GM19043 (cell line): ENCODE measurements around the gene ERGIC1.
"Not testable (repeated sequence)": the region's sequence is repeated elsewhere in the genome, so short reads cannot be mapped to it uniquely, and the experiment has no call there.

ENCODE experiments used
- ATAC-seq: cut with Tn5 transposase; IDR thresholded peaks from one replicate; pipeline ENCODE4 v1.9.1; 2021; ENCODE audit warnings: low read depth; ENCODE audit not compliant: unreplicated experiment

The ERGIC1 gene

DNA sequence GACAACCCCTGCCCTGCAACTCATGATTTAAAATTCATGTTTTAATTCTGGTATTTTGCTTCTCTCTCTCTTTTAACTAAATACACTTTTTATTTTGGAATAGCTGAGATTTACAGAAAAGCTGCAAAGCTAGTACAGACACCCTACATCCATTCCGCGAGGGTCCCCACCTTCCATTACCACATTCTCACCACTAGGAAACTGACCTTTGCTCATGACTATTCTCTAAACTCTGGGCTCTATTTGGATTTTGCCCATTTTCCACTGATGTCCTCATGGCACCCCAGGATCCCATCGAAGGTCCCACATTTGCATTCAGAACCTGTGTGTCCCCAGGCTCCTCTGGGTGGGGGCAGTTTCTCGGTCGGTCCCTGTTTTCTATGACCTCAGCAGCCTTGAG lies 11.5 kb downstream of the ERGIC1 start:
- no peak for ATAC-seq

- no peak for ATAC-seq
Measured at GRCh38 chr5:172846249-172846648, 12.2 kb downstream of the ERGIC1 start.

- no peak for ATAC-seq
Measured at GRCh38 chr5:172846677-172847076, 12.6 kb downstream of the ERGIC1 start.

DNA sequence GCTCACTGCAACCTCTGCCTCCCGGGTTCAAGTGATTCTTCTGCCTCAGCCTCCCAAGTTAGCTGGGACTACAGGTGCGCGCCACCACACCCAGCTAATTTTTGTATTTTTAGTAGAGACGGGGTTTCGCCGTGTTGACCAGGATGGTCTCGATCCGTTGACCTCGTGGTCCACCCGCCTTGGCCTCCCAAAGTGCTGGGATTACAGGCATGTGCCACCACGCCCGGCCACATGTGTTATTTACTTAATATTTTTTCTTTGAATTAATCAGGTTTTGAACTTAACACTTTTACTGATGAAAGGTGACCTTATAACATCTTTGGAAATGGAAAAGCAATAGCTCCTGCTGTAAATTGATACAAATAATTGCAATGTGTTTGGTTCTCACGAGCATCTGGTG lies 13.5 kb downstream of the ERGIC1 start:
- ATAC-seq, result not testable (repeated sequence)

GRCh38 chr5:172848419-172848818 lies 14.4 kb downstream of the ERGIC1 start:
- ATAC-seq, result no peak

- peak; percentile 45 for ATAC-seq
Measured at GRCh38 chr5:172849606-172850453, 15.8 kb downstream of the ERGIC1 start.

DNA sequence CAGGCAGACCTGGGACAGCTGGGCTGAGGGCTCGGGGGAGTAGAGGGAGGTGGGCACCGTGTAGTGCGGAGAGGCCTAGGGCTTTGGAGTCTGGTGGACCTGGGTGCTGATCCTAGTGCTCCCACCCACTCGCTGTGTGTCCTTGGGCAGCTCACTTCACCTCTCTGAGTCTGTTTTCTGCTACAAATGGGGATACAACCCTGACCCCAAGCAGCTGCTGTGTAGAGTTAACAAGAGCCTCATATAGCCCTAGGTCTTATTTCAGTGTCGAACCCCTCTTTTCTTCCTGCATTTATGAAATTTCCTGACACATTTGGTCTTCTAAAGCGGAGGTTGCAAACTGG lies 16.4 kb downstream of the ERGIC1 start:
- no peak for ATAC-seq

DNA sequence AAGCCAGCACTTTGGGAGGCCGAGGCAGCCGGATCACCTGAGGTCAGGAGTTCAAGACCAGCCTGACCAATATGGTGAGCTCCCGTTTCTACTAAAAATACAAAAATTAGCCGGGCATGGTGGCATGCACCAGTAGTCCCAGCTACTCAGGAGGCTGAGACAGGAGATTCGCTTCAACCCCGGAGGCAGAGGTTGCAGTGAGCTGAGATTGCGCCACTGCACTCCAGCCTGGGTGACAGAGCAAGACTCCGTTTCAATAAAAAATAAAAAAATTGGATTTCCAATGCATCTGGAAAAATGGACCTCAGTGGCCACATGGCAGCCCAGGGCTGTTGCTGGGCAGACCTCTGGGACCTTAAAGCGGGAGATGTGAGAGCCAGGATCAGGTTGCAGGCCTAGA lies 17.2 kb downstream of the ERGIC1 start:
- not testable (repeated sequence) for ATAC-seq

GRCh38 chr5:172852490-172853354 lies 18.7 kb downstream of the ERGIC1 start:
- ATAC-seq, result no peak

- ATAC-seq, result no peak
Measured at GRCh38 chr5:172853355-172853975, 19.4 kb downstream of the ERGIC1 start.

DNA sequence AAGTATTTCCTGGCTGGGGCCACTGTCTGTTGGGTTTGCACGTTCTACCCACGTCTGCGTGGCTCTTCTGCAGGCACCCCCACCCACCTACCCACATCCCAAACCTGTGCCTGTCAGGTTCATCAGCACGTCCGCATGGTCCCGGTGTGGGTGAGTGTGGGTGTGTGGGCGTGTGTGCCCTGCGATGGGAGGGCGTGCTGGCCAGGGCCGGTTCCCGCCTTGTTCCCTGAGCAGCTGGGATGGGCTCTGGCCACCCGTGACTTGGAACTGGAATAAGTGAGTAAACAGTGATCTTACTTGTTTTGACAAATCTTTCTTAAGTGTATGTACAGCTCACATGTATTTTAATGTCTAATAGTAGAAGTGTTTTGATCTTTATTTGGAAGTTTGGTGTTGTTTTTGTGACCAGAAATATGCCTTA lies 20.4 kb downstream of the ERGIC1 start:
- no peak for ATAC-seq

- no peak for ATAC-seq
Measured at GRCh38 chr5:172854971-172855370, 20.9 kb downstream of the ERGIC1 start.

GRCh38 chr5:172855597-172856292 lies 21.7 kb downstream of the ERGIC1 start:
- ATAC-seq, result no peak

GRCh38 chr5:172856336-172856735 lies 22.3 kb downstream of the ERGIC1 start:
- ATAC-seq, result no peak

GRCh38 chr5:172857982-172858381 lies 23.9 kb downstream of the ERGIC1 start:
- no peak for ATAC-seq

DNA sequence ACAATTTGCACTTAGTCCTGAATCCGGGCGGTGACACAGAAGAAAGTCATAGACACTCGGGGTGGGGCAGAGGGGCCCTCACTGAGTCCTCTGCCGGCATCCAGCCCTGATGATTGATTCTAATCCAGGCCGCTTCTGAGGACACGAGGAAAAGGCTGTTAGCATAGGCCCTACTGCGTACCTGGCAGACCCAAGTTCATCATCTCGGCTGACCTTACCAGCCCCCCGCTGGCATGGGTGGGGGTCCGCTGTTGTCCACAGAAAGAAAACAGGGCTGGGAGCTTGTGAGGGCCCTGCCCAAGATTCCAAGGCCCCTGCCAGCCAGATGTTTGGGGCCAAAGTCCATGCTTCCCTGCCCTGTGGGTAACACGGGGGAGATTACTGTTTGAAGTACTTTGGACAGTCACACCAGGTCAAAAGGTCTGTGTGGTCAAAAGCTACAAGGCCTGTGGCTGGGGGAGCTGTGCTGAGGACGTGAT lies 24.5 kb downstream of the ERGIC1 start:
- no peak for ATAC-seq

DNA sequence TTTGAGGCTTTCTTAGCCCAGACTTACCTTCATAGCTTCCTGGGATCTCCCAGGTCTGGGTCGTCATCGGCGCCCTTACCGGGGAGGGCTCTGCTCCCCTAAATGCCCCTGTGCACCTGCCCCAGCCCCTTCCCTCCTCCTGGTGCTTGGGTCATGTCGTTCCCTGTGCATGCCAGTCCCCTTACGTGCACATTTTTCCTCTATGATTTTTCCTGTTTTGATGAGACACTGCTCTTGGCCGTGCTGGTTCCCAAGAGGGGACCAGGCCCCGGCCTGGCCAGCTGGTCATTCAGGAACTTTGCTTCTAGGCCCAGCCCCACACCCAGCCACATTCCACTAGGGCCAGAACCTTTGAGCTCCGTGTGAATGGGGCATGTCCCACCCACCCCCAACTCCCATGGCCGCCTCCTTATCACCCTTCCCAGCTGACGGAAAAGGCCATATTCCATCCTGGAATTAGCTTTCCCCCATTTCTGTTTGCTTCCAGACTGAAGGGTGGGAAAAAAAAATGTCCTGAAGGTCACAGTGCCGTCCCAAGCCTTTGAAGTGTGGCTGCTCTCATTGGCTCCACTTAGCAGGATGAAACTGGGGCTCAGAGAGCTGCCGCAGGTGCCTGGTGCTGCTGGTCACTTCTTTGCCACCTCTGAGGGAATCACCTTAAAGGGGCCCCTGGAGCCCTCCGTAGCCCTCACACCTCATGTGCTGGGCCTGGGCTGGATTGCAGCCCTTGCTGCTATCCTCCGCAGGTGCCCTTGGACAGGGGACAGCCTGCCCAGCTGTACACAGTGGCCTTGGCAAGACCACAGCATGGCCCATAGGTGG lies 25.1 kb downstream of the ERGIC1 start:
- no peak for ATAC-seq

GRCh38 chr5:172859966-172860365 lies 25.9 kb downstream of the ERGIC1 start:
- ATAC-seq, result no peak

DNA sequence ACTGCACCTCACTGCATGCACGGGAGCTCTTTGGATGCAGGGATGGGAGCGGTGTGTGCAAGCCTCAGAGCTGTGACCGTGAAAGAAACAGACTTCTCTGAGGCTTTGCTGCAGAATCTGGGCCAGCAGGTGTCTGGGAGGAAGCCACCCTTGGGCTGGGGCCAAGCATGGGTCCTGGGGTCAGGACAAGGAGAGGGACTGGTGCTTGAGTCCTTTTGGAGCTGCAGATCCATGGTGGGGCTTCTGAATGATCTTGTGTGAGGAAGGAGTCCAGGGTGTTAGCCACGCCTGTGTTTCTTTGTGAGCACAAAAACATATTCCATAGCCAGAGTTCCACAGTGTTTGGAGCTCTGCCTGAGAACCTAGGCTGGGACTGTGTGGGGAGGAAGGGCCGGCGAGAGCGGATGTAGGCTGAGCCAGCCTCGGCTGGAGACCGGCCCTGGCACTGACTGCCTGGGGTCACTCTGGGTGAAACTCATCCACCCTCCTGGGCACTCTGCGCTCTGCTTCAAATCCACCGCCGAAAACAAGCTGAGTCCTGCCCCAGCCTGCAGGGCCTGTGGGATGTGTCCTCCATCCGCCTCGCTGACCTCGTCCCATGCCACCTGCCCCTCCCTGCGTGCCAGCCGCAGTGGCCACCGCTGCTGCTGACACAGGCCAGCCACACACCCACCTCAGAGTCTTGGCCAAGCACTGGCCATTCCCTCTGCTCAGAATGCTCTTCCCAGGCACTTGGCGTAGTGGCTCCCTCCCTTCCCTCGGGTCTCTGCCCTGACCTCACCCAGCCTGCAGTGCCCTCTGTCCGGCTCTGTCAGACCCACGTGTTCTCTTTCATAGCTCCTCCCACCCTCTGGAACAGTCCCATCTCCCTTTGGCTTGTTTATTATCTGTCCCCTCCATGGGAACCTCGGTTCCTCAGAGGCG lies 26.7 kb downstream of the ERGIC1 start:
- no peak for ATAC-seq
